Hematopoietic multipotent progenitor cell treated with erythropoietin and hydrocortisone succinate and interleukin-3 and kit ligand, for 15 days (in vitro differentiated cells): ENCODE measurements around the gene LRP2.

Source experiments
- DNase-seq: peaks from one replicate; pipeline ENCODE4 v3.0.0-alpha.2; 2015; ENCODE audit warnings: low spot score

The LRP2 gene

DNA sequence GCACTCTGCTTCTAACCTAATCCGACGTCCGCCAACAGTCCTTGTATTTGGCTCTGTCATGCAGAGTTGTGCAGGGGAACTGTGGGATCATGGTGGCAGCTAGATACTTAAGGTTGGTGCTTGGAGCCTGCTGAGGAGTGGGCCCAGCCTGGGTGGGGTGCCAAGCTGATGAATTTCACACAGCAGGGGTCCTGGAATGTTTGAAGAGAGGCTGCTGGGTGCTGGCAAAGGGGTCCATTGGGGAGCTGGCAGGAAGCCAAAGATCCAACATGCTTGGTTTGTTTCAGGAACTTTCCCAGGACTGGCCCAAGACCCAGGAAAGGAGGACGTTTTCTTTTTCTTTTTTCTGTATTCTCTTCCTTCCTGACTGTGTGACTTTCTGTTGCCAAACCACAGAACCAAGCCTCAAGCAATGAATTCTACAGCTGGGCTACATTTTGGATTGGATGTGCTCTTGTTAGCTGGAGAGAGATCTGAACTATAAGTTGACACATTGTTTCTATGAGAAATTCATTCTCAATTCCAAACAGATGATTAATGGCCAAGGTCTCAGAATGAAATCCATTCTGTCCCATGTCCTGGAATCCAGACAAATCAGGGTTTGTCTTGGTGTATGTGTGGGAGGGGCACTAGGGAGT lies 243.1 kb downstream of the LRP2 start:
- no peak for DNase-seq

DNA sequence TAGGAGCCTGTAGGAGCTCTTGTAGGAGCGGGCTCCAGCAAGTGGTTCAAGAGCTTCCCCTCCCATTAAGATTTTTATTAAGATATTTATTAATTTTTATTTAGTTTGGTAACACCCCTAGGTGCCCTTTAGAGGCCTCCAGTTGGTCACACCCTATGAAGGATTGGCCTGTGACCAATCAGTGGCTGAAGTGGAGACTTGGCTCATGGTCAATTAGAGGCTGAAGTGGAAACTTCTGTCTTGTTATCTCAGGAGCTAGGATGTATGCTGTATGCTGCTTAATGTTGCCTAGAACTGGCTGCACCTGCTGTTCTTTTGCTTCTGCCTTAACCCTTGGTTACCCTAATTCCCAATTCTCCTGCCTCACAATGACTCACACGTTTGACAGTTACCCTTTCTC lies 244.3 kb downstream of the LRP2 start:
- no peak for DNase-seq

DNA sequence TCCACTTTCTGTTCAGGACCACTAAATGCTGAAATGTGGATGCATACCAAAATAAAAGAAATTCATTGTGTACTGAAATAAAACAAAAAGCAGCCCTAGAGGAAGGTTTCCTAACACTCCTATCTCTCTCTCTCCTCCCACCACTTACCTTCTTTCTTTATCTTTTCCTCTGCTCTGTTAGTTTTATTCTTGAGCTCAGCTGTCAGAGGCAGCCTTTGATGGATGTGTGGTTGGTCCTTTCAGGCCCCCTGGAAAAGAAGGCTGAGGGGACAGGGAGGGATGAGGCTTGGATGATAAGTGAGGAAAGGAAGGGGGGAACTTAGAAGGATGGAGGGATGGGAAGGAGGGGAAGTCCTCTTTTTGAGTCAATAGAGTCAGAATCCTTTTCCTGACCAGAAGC lies 245.3 kb downstream of the LRP2 start:
- no peak for DNase-seq

DNA sequence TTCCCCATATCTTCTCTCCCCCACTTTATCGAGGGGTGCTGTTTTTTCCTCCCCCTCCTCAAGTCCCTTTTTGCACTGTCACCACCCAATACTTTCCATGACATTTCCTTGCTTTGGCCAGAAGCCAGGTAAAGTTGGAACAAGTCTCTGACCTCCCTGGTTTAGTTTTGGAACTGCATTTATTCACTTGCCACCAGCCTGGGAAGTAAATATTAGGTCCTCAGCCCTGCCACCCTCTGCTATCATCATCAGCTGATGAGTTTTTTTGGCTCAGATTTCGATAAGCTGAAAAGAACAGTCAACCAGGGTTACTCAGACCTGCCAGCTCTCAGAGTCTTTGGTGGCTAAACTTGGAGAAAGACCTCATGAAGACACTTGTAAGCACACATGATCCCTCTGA lies 246.0 kb downstream of the LRP2 start:
- no peak for DNase-seq

DNA sequence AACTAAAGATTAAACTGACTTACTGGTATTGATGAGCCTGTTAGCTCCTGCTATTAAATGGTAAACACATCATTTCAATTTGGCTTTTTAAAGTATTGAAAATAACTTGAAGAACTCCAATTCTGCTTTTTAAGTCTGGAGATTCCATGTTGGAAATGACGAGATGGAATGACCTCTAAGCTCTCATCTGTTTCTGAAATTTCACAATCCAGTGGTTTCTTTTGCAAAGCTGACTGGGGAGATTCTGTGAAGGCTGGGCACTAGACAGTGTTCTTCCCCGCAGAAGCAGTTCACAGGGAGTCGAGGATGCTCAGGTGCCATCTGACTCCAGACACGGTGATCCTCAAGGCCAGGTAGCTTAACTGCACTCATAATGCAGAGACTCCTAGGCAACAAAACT lies 248.3 kb downstream of the LRP2 start:
- no peak for DNase-seq

DNA sequence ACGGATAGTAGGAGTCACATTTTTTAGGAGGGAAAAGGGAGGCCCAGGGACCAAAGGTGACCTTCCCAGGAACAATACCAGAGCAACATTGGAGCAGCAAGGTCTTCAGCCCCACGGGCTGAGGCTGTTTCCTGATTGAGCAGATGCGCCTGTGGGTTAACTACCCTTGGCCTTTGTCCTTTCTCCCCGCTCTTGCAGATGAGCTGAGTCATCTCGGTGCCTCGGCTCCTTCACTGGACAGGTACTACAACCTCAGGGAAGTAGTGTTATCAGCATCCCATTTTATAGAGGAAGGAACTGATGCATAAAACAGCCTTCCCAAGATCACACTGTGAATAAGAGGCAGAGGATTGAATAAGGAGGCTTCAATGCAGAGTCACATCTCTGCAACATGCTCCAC lies 249.5 kb downstream of the LRP2 start:
- DNase-seq = no peak

DNA sequence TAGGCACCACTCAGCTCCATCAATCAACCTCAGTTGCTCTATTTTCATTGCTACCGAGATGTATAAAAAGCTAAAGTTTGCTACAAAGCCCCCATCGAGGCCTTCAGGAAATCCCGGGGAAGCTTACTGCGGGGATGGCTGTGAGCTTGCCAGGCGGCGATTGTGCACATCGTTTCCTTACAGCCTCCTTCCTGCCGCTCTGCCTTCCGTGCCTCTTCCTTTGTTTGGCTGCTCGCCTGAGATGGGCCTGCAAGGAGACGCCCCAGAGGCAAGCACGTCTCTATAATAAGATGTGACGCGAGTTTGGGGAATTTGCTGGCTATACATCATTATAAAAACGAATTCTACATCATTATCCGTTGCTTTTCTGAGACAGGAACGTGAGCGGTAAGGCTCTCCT lies 251.4 kb downstream of the LRP2 start:
- no peak for DNase-seq

DNA sequence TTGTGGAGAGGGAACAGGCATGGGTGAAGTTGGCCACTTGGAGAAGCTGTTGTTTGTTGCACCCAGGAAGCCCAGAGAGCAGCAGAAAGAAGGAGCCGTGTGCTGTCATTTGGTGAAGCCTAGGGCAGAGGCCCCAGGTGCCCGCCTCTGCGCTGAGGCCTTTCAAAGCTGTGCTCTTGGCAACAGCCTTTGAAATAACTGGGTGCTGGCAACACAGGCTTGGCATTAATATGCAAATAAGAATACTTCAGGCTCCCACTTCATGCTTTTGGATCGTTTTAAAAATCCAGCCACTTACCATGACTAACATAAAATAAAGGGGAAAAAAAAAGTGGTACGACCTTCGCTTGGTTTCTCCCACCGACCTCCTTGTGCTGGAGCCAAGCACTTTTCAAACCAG lies 251.9 kb downstream of the LRP2 start:
- no peak for DNase-seq

DNA sequence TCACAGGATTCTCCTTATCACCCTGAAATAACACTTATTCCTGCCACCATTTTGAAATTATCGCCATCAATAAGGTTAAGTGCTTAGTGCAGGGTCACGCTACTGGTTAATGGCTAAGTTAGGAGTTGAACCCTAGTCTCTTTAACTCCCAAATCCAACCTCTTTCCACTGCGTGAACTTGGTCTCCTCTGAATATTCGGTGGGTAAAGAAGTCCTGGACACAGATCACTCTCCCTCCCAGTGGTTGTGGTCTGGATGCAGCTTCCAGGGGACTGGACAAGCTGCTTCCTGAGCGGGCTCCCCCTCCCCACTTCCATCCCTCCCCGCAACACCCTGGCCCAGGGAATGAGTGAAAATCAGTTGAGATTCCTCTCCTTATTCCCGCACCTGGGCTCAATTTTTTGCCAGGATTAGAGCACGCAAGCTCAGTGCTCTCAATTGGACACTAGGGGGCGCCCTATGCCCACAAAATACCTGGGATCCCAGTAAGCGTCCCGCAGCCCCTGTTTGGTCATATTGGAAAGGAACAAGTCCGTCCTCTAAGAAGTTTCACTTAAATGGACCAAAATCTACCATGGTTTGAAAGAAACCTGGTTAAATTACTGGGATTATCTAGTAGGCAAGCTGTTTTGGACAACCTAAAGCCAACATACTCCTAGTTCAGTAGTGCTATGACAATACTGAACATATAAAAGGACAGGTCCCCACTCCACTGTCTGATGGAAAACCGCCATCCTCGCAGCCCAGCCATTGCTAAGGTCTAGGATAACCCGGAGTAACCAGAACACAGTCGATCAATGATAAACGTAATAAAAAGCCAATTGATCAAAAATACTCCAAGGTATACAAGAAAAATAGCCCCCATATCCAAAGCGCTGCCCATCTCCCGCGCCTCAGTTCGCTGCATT lies 252.6 kb downstream of the LRP2 start:
- DNase-seq = peak; percentile 68

DNA sequence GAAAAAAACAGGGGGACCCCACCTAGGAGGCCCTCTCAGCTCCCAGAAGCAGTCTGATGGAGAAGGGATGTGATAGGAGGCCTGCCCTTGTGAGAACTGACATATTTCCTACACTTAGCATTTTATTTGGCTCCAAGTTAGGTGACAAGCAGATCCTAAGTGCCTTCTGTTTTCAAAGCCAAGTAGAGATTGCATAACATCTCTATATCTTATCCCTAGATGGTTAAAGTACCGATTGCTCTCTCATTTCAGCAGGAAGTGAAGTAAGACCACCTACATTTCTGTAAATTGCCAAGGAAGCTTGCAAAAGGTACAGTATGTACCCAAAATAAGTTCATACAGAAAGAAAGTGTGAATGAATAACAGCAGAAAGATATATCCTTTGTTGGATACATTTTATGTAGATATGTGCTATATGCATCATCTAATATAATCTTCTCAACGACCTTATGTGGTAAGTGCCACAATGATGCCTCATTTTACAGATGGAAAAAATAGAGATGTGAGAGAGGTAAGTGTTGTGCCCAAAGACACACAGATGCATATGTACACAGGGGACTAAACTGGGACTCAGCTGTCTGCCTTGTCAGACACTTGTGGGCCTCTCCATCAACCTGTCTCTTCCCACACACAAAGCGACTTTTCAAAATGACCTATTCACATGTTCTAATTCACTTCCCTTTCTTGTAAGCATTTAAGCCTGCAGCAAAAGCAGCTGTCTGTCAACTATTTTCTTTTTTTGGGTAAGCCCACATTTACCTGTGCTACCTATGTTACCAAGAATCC lies 254.0 kb downstream of the LRP2 start:
- no peak for DNase-seq

DNA sequence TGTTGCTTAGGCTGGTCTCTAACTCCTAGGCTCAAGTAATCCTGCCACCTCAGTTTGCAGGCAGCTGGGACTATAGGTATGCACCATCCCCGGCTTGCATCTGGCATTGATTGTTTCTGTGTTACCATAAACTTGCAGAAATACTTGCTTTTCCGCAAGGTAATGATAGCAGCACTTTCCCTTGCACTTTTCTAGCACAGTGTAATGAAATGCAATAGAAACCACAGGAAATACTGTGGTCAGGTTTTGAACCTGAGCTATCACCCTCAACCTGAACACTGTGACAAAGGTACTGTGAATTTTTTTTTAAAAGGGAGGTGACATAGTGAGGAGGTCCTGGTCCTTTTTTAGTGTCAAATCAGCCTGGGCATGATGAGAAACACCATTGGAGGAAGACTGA lies 254.7 kb downstream of the LRP2 start:
- DNase-seq = no peak

DNA sequence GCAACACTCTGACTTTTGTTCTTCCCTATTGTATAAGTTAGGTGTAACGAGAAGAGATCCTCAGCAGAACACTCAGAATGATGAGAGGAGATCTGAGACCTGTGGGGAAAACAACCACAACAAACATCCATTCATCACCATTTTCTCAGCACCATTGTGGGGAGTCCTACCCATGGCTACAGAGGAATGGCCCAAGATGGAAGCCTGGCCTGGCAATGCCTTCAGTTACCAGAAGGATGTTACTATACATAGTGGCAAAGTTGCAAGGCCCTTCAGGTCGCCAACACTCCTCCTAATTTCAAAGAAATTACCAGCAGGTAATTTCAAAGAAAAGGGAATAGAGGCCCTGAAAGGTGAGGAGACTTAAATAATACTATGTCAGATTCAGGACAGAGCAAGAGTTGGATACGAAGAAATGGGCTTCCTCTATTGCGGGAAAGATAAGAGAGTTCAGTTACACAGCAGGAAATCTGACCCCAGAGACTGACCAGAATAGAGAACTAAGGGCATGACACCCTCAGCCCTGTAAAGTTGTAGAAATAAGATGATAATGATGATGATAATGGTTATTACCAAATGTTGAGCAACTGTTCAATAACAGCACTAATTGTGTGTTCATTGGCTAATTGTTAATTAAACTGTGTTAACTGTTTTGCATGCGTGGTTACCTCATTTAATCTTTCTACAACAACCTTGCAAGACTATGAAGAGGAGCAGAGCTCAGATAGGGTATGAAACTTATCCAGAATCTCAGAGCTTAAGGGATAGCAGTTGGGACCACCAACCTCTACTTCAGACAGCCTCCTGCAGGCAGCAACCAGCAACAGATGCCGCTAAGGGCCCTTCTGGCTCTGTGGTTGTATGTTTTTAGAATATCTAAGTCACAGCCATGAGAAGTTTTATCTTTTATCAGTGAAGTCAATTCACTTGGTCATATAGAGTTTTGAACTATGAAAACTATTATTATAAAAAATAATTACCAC lies 255.5 kb downstream of the LRP2 start:
- DNase-seq = no peak

DNA sequence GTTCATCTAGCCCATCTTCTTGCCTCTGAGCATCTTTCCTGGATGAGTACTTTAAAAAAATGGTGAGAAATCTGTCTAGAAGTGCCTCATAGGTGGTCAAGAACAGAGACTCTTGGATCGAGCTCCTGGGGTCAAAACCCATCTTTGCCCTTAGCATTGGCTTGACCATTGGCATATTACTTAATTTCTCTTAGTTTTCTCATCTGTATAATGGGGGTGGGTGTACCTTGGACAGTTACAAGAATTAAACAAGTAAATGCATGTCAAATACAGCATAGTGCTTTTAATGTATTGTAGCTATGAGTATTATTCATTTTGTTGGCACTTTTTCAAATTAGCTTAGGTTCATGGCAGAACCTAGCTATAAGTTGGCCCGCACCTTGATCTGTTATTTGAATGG lies 256.2 kb downstream of the LRP2 start:
- DNase-seq = no peak

DNA sequence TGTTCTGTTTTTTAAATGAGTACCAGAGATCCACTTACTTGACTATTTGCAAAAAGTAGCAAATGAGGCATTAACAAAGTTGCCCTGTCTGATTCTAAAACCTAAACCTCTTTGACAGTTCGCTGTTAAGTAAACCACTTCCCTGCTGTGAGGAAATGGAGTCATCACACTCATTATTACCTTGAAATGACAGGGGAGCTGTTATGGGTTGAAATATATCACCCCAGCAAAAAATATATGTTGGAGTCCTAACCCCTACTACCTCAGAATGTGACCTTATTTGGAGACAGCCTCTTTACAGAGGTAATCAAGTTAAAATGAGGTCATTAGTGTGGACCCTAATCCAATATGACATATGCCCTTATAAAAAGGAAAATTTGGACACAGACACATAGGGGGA lies 256.9 kb downstream of the LRP2 start:
- no peak for DNase-seq

DNA sequence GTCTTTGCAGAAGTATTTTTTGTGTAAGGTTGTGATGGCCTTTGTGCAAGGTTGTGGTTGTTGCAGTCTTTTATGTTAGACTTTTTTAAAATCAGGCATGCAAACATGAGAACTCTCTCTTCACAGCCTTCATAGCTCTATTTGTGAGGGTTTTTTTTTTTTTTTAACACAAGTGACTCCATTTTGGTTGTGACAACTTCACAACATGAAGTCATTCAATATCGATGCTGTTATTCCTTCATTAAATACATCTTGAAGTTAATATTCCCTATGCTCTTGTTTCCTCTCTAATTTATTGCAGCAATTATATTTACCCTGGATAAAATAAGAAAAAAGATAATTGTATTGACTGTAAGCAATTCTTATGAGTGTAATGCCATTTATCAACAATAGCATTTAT lies 257.5 kb downstream of the LRP2 start:
- DNase-seq = no peak

DNA sequence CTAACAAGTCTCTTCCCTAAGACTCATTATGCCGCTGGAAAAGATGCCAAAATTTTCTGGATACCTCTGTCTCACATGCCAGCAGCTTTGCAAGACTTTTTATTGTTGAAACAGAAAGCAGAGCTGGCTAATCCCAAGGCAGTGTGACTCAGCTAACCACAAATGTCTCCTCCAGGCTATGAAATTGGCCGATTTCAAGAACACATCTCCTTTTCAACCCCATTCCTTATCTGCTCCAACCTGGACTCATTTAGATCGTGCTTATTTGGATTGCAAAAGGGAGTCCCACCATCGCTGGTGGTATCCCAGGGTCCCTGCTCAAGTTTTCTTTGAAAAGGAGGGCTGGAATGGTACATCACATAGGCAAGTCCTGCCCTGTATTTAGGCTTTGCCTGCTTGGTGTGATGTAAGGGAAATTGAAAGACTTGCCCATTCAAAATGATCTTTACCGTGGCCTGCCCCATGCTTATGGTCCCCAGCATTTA lies 266.7 kb downstream of the LRP2 start:
- DNase-seq = no peak

DNA sequence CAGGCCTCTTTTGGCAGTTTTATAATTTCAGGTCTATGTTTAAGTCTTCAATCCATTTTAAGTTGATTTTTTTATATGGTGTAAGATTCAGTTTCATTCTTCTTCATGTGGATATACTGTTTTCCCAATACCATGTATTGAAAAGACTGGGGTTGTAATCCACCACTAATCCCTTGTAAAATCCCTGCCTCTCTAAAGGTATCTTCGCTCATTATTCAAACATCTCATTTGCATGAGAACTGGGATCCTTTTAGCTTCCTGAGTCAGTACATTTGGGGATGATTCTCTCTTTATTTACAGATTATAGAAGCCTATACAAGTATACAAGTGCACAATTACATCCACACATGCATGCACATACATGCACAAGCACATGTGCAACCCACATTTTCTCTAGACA lies 267.7 kb downstream of the LRP2 start:
- DNase-seq = no peak

DNA sequence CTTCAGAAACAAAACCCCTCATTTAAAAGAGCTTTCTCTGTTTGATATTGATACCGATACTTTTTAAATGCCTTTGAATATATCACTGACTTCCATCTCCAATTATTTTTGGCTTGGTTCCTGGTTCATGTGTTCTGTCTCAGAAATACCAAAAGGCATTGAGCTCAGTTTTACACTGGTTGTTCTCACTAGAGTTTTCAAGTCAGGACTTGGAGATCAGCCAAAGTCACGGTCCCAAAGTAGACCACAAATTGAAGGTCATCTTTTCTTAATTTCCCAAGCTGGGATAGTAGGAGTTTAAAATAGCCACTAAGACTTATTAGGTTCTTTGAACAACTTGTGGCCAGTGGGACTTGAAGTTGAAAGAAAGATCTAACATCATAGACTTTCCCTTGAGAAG lies 268.8 kb downstream of the LRP2 start:
- no peak for DNase-seq

DNA sequence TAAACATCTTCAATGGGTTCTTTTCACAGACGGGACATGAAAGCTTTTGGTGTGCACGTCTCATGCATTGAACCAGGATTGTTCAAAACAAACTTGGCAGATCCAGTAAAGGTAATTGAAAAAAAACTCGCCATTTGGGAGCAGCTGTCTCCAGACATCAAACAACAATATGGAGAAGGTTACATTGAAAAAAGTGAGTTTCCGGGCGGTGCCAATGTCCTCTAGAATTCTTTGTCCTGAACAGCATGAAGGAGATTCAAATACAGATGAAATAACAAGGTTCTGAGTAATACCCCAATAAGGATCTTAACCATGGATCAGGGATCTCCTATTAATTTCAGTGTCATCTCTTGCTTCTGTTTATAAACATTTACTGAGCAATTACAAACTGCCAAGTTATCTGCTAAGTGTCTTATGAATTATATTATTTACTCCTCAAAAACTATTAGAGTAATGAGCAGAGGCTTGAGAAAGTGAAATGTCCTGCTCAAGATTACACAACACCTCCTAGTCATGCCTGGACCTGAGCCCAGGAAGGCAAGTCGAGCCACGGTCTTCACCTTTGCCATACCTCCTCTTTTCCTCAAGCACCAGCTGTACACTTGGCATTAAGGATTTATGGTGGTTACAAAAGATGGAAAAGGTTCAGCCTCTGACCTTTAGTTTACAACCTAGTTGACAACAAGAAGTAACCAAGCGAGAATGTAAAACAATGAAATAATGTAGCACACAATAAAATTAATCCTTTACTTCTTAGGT lies 270.4 kb downstream of the LRP2 start:
- DNase-seq = no peak

DNA sequence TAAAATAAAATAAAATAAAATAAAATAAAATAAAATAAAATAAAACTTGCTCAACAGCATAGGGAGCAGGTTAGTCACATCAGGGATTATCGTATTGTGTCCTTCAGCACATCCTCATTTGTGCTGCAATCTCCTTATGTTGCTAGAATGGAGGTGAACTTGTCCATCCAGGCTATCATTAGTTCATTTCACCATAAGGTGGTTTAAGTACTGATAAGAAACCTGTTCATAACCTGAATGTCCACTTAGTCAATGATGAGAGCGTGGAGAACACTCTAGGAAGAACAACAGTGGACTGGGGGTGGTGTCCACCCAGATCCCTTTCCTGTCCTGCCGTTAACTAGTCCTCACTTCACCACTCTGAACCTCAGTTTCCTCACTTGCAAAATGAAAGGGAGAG lies 271.1 kb downstream of the LRP2 start:
- no peak for DNase-seq
